ENCODE measurements around the gene MARK1. TPM values are rescaled to one million over a fixed set of nuclear protein-coding genes. Genes with fewer than 3 reads are reported as not detected.

MARK1 gene
- total and polyA plus RNA-seq, 2 experiments from 2014 or later, result 11.1 to 13.6 TPM

DNA sequence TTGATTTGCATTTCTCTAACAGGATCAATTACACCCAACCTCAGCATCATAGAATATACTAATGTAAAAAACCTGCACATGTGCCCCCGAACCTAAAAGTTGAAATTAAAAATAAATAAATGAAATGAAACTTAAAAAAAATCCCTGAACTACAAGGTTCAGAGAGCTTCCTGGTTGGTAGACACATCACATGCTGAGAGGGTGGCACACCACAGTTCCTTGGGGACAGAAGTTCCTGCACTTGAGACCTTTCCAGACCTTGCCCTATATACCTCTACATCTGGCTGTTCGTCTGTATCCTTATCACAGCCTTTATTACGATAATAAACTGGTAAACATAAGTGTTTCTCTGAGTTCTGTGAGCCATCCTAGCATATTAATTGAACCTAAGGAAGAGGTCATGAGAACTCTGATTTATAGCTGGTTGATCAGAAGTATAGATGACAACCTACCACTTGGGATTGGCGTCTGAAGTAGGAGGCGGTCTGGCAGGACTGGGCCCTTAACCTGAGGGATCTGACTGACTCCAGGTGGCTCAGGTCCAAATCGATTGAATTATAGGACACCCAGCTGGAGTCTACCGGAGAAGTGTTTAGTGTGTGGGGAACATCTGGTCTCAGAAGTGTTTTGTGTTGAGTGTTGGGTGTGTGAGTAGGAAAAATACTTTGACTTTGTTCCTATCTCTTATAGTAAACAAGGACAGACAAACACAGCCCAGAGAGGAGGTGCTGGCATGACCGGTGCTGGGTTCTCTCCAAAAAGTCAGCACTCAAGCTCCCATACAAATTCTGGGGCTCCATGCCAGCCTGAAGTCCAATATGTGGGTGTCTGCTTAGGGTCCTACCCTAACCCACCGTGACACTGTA, 181.2 kb downstream of the MARK1 start:
- H3K27me3 Mint-ChIP-seq (ENCODE audit: insufficient read depth, low read depth, poor library complexity), result peaks cover under 1% of the 10 kb centered on the region
- Histone ChIP-seq H3K4me1 (ENCODE audit: insufficient read depth) (no peaks in the 10 kb centered on the region), H3K4me2 (no peak overlapping the region), H2AFZ (no peak overlapping the region), H3K27ac (ENCODE audit: low read depth) (no peak overlapping the region), H3F3A (replicated peaks; ENCODE audit: low read depth) (no peaks in the 10 kb centered on the region), H4K20me1 (replicated peaks; ENCODE audit: insufficient read depth) (no peaks in the 10 kb centered on the region), H3K36me3 (ENCODE audit: insufficient read depth) (no peaks in the 10 kb centered on the region), H3K9me2 (ENCODE audit: insufficient read depth) (0 out of 2 replicates have a peak, but pooled peaks cover 3% of the 10 kb centered on the region), H3K4me3 (no peak overlapping the region), H3K79me2 (replicated peaks; ENCODE audit: insufficient read depth) (no peaks in the 10 kb centered on the region), H3K27me3 (ENCODE audit: insufficient read depth) (no peaks in the 10 kb centered on the region)
- H3K9me3 Mint-ChIP-seq, result 0 out of 3 replicates have a peak, but pooled peaks cover under 1% of the 10 kb centered on the region
- H3K4me1 Mint-ChIP-seq, result peaks cover 7% of the 10 kb centered on the region
- TF ChIP-seq, protein P1, sequence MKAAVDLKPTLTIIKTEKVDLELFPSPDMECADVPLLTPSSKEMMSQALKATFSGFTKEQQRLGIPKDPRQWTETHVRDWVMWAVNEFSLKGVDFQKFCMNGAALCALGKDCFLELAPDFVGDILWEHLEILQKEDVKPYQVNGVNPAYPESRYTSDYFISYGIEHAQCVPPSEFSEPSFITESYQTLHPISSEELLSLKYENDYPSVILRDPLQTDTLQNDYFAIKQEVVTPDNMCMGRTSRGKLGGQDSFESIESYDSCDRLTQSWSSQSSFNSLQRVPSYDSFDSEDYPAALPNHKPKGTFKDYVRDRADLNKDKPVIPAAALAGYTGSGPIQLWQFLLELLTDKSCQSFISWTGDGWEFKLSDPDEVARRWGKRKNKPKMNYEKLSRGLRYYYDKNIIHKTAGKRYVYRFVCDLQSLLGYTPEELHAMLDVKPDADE (IDR thresholded peaks at IDR 0.05), result no peak
- TF ChIP-seq JUNB (IDR thresholded peaks at IDR 0.05; ENCODE audit: unreplicated experiment), result no peak
- no peak for TF ChIP-seq NANOG (IDR thresholded peaks at IDR 0.05; ENCODE audit: borderline replicate concordance)
- no peak for TF ChIP-seq ZNF331 (CRISPR knock-in tag; IDR thresholded peaks at IDR 0.05; ENCODE audit: low read depth)
- no peak for TF ChIP-seq CREB1 (CRISPR knock-in tag; IDR thresholded peaks at IDR 0.05; ENCODE audit: low read depth)
- TF ChIP-seq, protein P2, sequence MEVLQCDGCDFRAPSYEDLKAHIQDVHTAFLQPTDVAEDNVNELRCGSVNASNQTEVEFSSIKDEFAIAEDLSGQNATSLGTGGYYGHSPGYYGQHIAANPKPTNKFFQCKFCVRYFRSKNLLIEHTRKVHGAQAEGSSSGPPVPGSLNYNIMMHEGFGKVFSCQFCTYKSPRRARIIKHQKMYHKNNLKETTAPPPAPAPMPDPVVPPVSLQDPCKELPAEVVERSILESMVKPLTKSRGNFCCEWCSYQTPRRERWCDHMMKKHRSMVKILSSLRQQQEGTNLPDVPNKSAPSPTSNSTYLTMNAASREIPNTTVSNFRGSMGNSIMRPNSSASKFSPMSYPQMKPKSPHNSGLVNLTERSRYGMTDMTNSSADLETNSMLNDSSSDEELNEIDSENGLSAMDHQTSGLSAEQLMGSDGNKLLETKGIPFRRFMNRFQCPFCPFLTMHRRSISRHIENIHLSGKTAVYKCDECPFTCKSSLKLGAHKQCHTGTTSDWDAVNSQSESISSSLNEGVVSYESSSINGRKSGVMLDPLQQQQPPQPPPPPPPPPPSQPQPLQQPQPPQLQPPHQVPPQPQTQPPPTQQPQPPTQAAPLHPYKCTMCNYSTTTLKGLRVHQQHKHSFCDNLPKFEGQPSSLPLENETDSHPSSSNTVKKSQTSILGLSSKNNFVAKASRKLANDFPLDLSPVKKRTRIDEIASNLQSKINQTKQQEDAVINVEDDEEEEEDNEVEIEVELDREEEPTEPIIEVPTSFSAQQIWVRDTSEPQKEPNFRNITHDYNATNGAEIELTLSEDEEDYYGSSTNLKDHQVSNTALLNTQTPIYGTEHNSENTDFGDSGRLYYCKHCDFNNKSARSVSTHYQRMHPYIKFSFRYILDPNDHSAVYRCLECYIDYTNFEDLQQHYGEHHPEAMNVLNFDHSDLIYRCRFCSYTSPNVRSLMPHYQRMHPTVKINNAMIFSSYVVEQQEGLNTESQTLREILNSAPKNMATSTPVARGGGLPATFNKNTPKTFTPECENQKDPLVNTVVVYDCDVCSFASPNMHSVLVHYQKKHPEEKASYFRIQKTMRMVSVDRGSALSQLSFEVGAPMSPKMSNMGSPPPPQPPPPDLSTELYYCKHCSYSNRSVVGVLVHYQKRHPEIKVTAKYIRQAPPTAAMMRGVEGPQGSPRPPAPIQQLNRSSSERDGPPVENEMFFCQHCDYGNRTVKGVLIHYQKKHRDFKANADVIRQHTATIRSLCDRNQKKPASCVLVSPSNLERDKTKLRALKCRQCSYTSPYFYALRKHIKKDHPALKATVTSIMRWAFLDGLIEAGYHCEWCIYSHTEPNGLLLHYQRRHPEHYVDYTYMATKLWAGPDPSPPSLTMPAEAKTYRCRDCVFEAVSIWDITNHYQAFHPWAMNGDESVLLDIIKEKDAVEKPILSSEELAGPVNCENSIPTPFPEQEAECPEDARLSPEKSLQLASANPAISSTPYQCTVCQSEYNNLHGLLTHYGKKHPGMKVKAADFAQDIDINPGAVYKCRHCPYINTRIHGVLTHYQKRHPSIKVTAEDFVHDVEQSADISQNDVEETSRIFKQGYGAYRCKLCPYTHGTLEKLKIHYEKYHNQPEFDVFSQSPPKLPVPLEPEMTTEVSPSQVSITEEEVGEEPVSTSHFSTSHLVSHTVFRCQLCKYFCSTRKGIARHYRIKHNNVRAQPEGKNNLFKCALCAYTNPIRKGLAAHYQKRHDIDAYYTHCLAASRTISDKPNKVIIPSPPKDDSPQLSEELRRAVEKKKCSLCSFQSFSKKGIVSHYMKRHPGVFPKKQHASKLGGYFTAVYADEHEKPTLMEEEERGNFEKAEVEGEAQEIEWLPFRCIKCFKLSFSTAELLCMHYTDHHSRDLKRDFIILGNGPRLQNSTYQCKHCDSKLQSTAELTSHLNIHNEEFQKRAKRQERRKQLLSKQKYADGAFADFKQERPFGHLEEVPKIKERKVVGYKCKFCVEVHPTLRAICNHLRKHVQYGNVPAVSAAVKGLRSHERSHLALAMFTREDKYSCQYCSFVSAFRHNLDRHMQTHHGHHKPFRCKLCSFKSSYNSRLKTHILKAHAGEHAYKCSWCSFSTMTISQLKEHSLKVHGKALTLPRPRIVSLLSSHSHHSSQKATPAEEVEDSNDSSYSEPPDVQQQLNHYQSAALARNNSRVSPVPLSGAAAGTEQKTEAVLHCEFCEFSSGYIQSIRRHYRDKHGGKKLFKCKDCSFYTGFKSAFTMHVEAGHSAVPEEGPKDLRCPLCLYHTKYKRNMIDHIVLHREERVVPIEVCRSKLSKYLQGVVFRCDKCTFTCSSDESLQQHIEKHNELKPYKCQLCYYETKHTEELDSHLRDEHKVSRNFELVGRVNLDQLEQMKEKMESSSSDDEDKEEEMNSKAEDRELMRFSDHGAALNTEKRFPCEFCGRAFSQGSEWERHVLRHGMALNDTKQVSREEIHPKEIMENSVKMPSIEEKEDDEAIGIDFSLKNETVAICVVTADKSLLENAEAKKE (CRISPR knock-in tag; IDR thresholded peaks at IDR 0.05), result no peak
- TF ChIP-seq STAT1 (IDR thresholded peaks at IDR 0.05; ENCODE audit: unreplicated experiment), result no peak
- TF ChIP-seq EZH2 (IDR thresholded peaks at IDR 0.05; ENCODE audit: low read depth, unreplicated experiment), result no peak
- no peak for TF ChIP-seq EZH2phosphoT487 (IDR thresholded peaks at IDR 0.05; ENCODE audit: unreplicated experiment)
- TF ChIP-seq POLR2AphosphoS5 (IDR thresholded peaks at IDR 0.05; ENCODE audit: low read depth), result no peak
- H3K4me3 Mint-ChIP-seq, result no peak overlapping the region
- no peak for ATAC-seq
- DNase-seq (ENCODE audit: low spot score), result no peak
- no peaks in the 10 kb centered on the region for H3K36me3 Mint-ChIP-seq (ENCODE audit: low read depth)
- no peak overlapping the region for H3K27ac Mint-ChIP-seq
